Mucosa of rectum (tissue), 2 donors: ENCODE measurements around the gene NTSR1.

ENCODE experiments used
- H3K27ac ChIP-seq, 2 donors: one replicate each; pipeline ENCODE4 v1.7.0; 2013; ENCODE audit warnings: inconsistent platforms in 2 of 2, low read depth in 2 of 2, low read length in 2 of 2
- H3K27me3 ChIP-seq, 2 donors: one replicate each; pipeline ENCODE4 v1.7.0; 2013; ENCODE audit warnings: low read length in 2 of 2; ENCODE audit not compliant: control insufficient read depth in 2 of 2, insufficient read depth in 2 of 2
- H3K36me3 ChIP-seq, 2 donors: one replicate each; pipeline ENCODE4 v1.7.0; 2013; ENCODE audit warnings: low read length in 2 of 2; ENCODE audit not compliant: control insufficient read depth in 2 of 2, insufficient read depth in 2 of 2
- H3K4me1 ChIP-seq, 2 donors: one replicate each; pipeline ENCODE4 v1.7.0; 2013; ENCODE audit warnings: low read length in 2 of 2, mild to moderate bottlenecking in 1 of 2; ENCODE audit not compliant: control insufficient read depth in 2 of 2, insufficient read depth in 2 of 2
- H3K4me3 ChIP-seq, 2 donors: one replicate each; pipeline ENCODE4 v1.7.0; 2013; ENCODE audit warnings: low read length in 2 of 2
- H3K9ac ChIP-seq, 2 donors: one replicate each; pipeline ENCODE4 v1.7.0; 2013; ENCODE audit warnings: low read length in 2 of 2, low read depth in 1 of 2, mild to moderate bottlenecking in 1 of 2
- H3K9me3 ChIP-seq, 2 donors: one replicate each; pipeline ENCODE4 v1.7.0; 2013; ENCODE audit warnings: low read length in 2 of 2; ENCODE audit not compliant: control insufficient read depth in 2 of 2
- donor health status: healthy.
- donor health status: Normal muscosa, but diverticular disease.

NTSR1 gene

GRCh38 chr20:62745279-62745951 is 36.8 kb downstream of the NTSR1 start:
- Histone ChIP-seq H3K4me1 (peaks cover 0 to 8% of the 10 kb centered on the region in 2 donors), H3K4me3 (no peak overlapping the region), H3K9ac (no peak overlapping the region), H3K36me3 (no peaks in the 10 kb centered on the region), H3K27me3 (peaks cover 0 to 4% of the 10 kb centered on the region in 2 donors), H3K9me3 (no peaks in the 10 kb centered on the region), H3K27ac (no peak overlapping the region)

GRCh38 chr20:62745952-62746288 is 37.3 kb downstream of the NTSR1 start:
- peaks cover 0 to 4% of the 10 kb centered on the region in 2 donors for H3K4me1 ChIP-seq
- H3K27me3 ChIP-seq = no peaks in the 10 kb centered on the region
- no peak overlapping the region for H3K9ac ChIP-seq
- H3K36me3 ChIP-seq = no peaks in the 10 kb centered on the region
- H3K4me3 ChIP-seq = no peak overlapping the region
- no peak overlapping the region for H3K27ac ChIP-seq
- H3K9me3 ChIP-seq = no peaks in the 10 kb centered on the region

- no peaks in the 10 kb centered on the region for H3K4me1 ChIP-seq
- no peak overlapping the region for H3K27ac ChIP-seq
- peaks cover 0 to 4% of the 10 kb centered on the region in 2 donors for H3K27me3 ChIP-seq
- H3K9ac ChIP-seq = no peak overlapping the region
- H3K9me3 ChIP-seq = no peaks in the 10 kb centered on the region
- no peaks in the 10 kb centered on the region for H3K36me3 ChIP-seq
- no peak overlapping the region for H3K4me3 ChIP-seq
Measured at GRCh38 chr20:62748311-62748710, 39.7 kb downstream of the NTSR1 start.

- Histone ChIP-seq H3K9ac (no peak overlapping the region), H3K36me3 (no peaks in the 10 kb centered on the region), H3K4me1 (no peaks in the 10 kb centered on the region), H3K27ac (no peak overlapping the region), H3K27me3 (peaks cover 2 to 4% of the 10 kb centered on the region in 2 donors), H3K9me3 (no peaks in the 10 kb centered on the region), H3K4me3 (no peak overlapping the region)
Measured at GRCh38 chr20:62749851-62750445, 41.3 kb downstream of the NTSR1 start.

GRCh38 chr20:62751551-62752150 is 43.0 kb downstream of the NTSR1 start:
- Histone ChIP-seq H3K27me3 (peaks cover 4% of the 10 kb centered on the region in 2 donors), H3K9me3 (no peaks in the 10 kb centered on the region), H3K4me3 (no peak overlapping the region), H3K27ac (no peak overlapping the region), H3K4me1 (no peaks in the 10 kb centered on the region), H3K36me3 (no peaks in the 10 kb centered on the region), H3K9ac (no peak overlapping the region)

- H3K9me3 ChIP-seq = no peaks in the 10 kb centered on the region
Measured at GRCh38 chr20:62752181-62752670, 43.6 kb downstream of the NTSR1 start.

GRCh38 chr20:62752671-62753501 is 44.2 kb downstream of the NTSR1 start:
- H3K4me3 ChIP-seq = no peak overlapping the region
- no peaks in the 10 kb centered on the region for H3K9me3 ChIP-seq
- no peaks in the 10 kb centered on the region for H3K36me3 ChIP-seq
- no peak overlapping the region for H3K9ac ChIP-seq
- H3K4me1 ChIP-seq = no peaks in the 10 kb centered on the region
- no peak overlapping the region for H3K27ac ChIP-seq
- H3K27me3 ChIP-seq = peaks cover 4% of the 10 kb centered on the region in 2 donors

More at GRCh38 chr20:62752181-62752670, 43.6 kb downstream of the NTSR1 start:
- Histone ChIP-seq H3K9ac (no peak overlapping the region), H3K36me3 (no peaks in the 10 kb centered on the region), H3K4me3 (no peak overlapping the region), H3K27me3 (peaks cover 4% of the 10 kb centered on the region in 2 donors), H3K4me1 (no peaks in the 10 kb centered on the region), H3K27ac (no peak overlapping the region)

GRCh38 chr20:62753626-62754025 is 45.0 kb downstream of the NTSR1 start:
- H3K27me3 ChIP-seq = peaks cover 4% of the 10 kb centered on the region in 2 donors
- no peak overlapping the region for H3K27ac ChIP-seq
- no peaks in the 10 kb centered on the region for H3K4me1 ChIP-seq

GRCh38 chr20:62754122-62754990 is 45.7 kb downstream of the NTSR1 start:
- Histone ChIP-seq H3K27ac (no peak overlapping the region), H3K4me1 (no peaks in the 10 kb centered on the region), H3K4me3 (no peak overlapping the region), H3K9ac (no peak overlapping the region), H3K27me3 (peaks cover 4% of the 10 kb centered on the region in 2 donors), H3K36me3 (no peaks in the 10 kb centered on the region), H3K9me3 (no peaks in the 10 kb centered on the region)

More at GRCh38 chr20:62753626-62754025, 45.0 kb downstream of the NTSR1 start:
- no peaks in the 10 kb centered on the region for H3K9me3 ChIP-seq
- no peak overlapping the region for H3K9ac ChIP-seq
- no peaks in the 10 kb centered on the region for H3K36me3 ChIP-seq
- no peak overlapping the region for H3K4me3 ChIP-seq
